Airway epithelial cell (primary cell): Measurements from ENCODE around the gene VPS29. TPM values are rescaled to one million over a fixed set of nuclear protein-coding genes. Genes with fewer than 3 reads are reported as not detected.

ENCODE experiments used
- total RNA-seq: library from RNA; depleted of rRNA; stranded (reverse); fragments of >200 nt; gene quantifications from 2 replicates; pipeline ENCODE4 v1.2.3, GENCODE V29; 2015

The VPS29 gene
- 92.9 and 96.6 TPM in 2 replicates for total RNA-seq

GRCh38 chr12:110501752-110502738 lies at the start of gene VPS29, which contains the start of gene RAD9B:
Gene VPS29 (minus strand): TSS chr12:110502111. CDS start chr12:110502051, 60 bp downstream.
Gene RAD9B (plus strand): TSS chr12:110502331. CDS start chr12:110502338, 7 bp downstream.

GRCh38 chr12:110468214-110469048 lies 33.5 kb downstream of the VPS29 start, which contains the start of the genes FAM216A and GPN3:
Gene FAM216A (plus strand): TSS chr12:110468845. CDS start chr12:110468876, 31 bp downstream.
Gene GPN3 (minus strand): TSS chr12:110468257. CDS start chr12:110468203, 54 bp downstream.

GRCh38 chr12:110449799-110450497 lies 52.0 kb downstream of the VPS29 start, which contains the start of gene ARPC3:
Gene ARPC3 (minus strand): TSS chr12:110450337. CDS start chr12:110450260, 77 bp downstream.

Other genes starting within 250 kb of the VPS29 start
- 200 and 258 TPM in 2 replicates for gene ATP2A2, start 220.9 kb downstream of the VPS29 start, total RNA-seq
- 40.9 and 53.2 TPM in 2 replicates for gene ANAPC7, start 98.4 kb downstream of the VPS29 start, total RNA-seq
- 659 and 775 TPM in 2 replicates for gene ARPC3, start 51.8 kb downstream of the VPS29 start, total RNA-seq
- 17.0 and 20.9 TPM in 2 replicates for gene GPN3, start 33.9 kb downstream of the VPS29 start, total RNA-seq
- gene FAM216A, start 33.3 kb downstream of the VPS29 start, total RNA-seq: 6.7 and 12.1 TPM in 2 replicates
- gene RAD9B, start 220 bp upstream of the VPS29 start, total RNA-seq: 0.49 TPM in 1 of 2 replicates, not detected in the other
- 7.1 and 9.6 TPM in 2 replicates for gene PPTC7, start 81.2 kb upstream of the VPS29 start, total RNA-seq
- 13.5 and 17.8 TPM in 2 replicates for gene TCTN1, start 112.0 kb upstream of the VPS29 start, total RNA-seq
- 0.78 and 1.3 TPM in 2 replicates for gene HVCN1, start 187.0 kb upstream of the VPS29 start, total RNA-seq
- gene PPP1CC, start 240.8 kb upstream of the VPS29 start, total RNA-seq: 88.0 and 111 TPM in 2 replicates